GM23338 (cell line): ENCODE results near the gene ACTN2. TPM values are rescaled to one million over a fixed set of nuclear protein-coding genes. Genes with fewer than 3 reads are reported as not detected.

ENCODE experiments used
- ATAC-seq: fragments of 200-7000 bp; cut with Tn5 transposase; 3 replicates; pipeline ENCODE4 v1.9.1; 2020
- DNase-seq: peaks from one replicate; pipeline ENCODE4 v3.0.0-alpha.2; 2015; ENCODE audit warnings: low spot score
- H2AFZ ChIP-seq: fragments of 200-600 bp; sonication (generic); 2 replicates; pipeline ENCODE4 v1.8.0; 2016; ENCODE audit warnings: antibody characterized with exemption, mild to moderate bottlenecking, moderate library complexity
- H3F3A ChIP-seq: fragments of 200-600 bp; sonication (generic); replicated peaks from 2 replicates; pipeline ENCODE4 v1.8.0; 2017; ENCODE audit warnings: antibody characterized with exemption, mixed run types, low read depth
- H3K27ac ChIP-seq: fragments of 200-600 bp; sonication (generic); 2 replicates; pipeline ENCODE4 v1.6.1; 2016; ENCODE audit warnings: low read depth
- H3K27me3 ChIP-seq: fragments of 200-600 bp; sonication (generic); 2 replicates; pipeline ENCODE4 v1.8.0; 2016; ENCODE audit warnings: mild to moderate bottlenecking, mixed run types, moderate library complexity; ENCODE audit not compliant: insufficient read depth
- H3K36me3 ChIP-seq: fragments of 200-600 bp; sonication (generic); 2 replicates; pipeline ENCODE4 v1.8.0; 2016; ENCODE audit warnings: mild to moderate bottlenecking; ENCODE audit not compliant: insufficient read depth
- H3K4me1 ChIP-seq: fragments of 200-600 bp; sonication (generic); 2 replicates; pipeline ENCODE4 v1.8.0; 2016; ENCODE audit warnings: mild to moderate bottlenecking, moderate library complexity; ENCODE audit not compliant: insufficient read depth
- H3K4me2 ChIP-seq: fragments of 200-600 bp; sonication (generic); 2 replicates; pipeline ENCODE4 v1.7.1; 2017; ENCODE audit warnings: mixed run types
- H3K4me3 ChIP-seq: fragments of 200-600 bp; sonication (generic); 2 replicates; pipeline ENCODE4 v1.6.1; 2016; ENCODE audit warnings: mixed run types
- H3K79me2 ChIP-seq: fragments of 200-600 bp; sonication (generic); replicated peaks from 2 replicates; pipeline ENCODE4 v1.8.0; 2017; ENCODE audit warnings: mild to moderate bottlenecking; ENCODE audit not compliant: insufficient read depth
- H3K9me2 ChIP-seq: fragments of 200-600 bp; sonication (generic); 2 replicates; pipeline ENCODE4 v1.8.0; 2017; ENCODE audit not compliant: insufficient read depth
- H4K20me1 ChIP-seq: fragments of 200-600 bp; sonication (generic); replicated peaks from 2 replicates; pipeline ENCODE4 v1.8.0; 2017; ENCODE audit warnings: mild to moderate bottlenecking; ENCODE audit not compliant: insufficient read depth
- H3K27ac Mint-ChIP-seq: 2 replicates; pipeline ENCODE4 v1.8.0; 2020; ENCODE audit warnings: inconsistent platforms, mild to moderate bottlenecking, moderate library complexity, mixed read lengths
- H3K27me3 Mint-ChIP-seq: 3 replicates; pipeline ENCODE4 v1.8.0; 2022; ENCODE audit warnings: low read depth, mild to moderate bottlenecking, moderate library complexity, mixed read lengths, inconsistent platforms; ENCODE audit not compliant: insufficient read depth, poor library complexity
- H3K36me3 Mint-ChIP-seq: 3 replicates; pipeline ENCODE4 v1.8.0; 2021; ENCODE audit warnings: low read depth, mild to moderate bottlenecking, inconsistent platforms, moderate library complexity, mixed read lengths
- H3K4me1 Mint-ChIP-seq: 3 replicates; pipeline ENCODE4 v1.8.0; 2020; ENCODE audit warnings: mild to moderate bottlenecking, inconsistent platforms, mixed read lengths
- H3K4me3 Mint-ChIP-seq: 3 replicates; pipeline ENCODE4 v1.8.0; 2021; ENCODE audit warnings: moderate library complexity, mild to moderate bottlenecking, inconsistent platforms, mixed read lengths
- H3K9me3 Mint-ChIP-seq: 3 replicates; pipeline ENCODE4 v1.8.0; 2020; ENCODE audit warnings: moderate library complexity, mild to moderate bottlenecking, inconsistent platforms, mixed read lengths
- CREB1 ChIP-seq: fragments of 250-450 bp; sonication (Bioruptor Pico); IDR thresholded peaks from 2 replicates; pipeline ENCODE4 v1.5.0; 2020; ENCODE audit warnings: low read depth, mild to moderate bottlenecking, moderate library complexity
- ETS1 ChIP-seq: IDR thresholded peaks from 2 replicates; pipeline ENCODE4 v1.6.1; 2016; ENCODE audit warnings: antibody characterized with exemption
- EZH2 ChIP-seq: fragments of 200-600 bp; sonication (generic); IDR thresholded peaks from one replicate; pipeline ENCODE4 v1.8.0; 2017; ENCODE audit warnings: antibody characterized with exemption, mild to moderate bottlenecking, low read depth; ENCODE audit not compliant: unreplicated experiment
- EZH2phosphoT487 ChIP-seq: fragments of 200-600 bp; sonication (generic); IDR thresholded peaks from one replicate; pipeline ENCODE4 v1.8.1; 2018; ENCODE audit warnings: antibody characterized with exemption; ENCODE audit not compliant: unreplicated experiment
- NANOG ChIP-seq: IDR thresholded peaks from 2 replicates; pipeline ENCODE4 v1.6.1; 2016; ENCODE audit warnings: antibody characterized with exemption, borderline replicate concordance
- POLR2AphosphoS5 ChIP-seq: IDR thresholded peaks from 2 replicates; pipeline ENCODE4 v1.6.1; 2016; ENCODE audit warnings: antibody characterized with exemption, low read depth
- REST ChIP-seq: IDR thresholded peaks from one replicate; pipeline ENCODE4 v1.6.1; 2018; ENCODE audit warnings: antibody characterized with exemption; ENCODE audit not compliant: unreplicated experiment
- ZNF114 ChIP-seq: fragments of 250-450 bp; sonication (Bioruptor Pico); IDR thresholded peaks from 2 replicates; pipeline ENCODE4 v1.5.0; 2020; ENCODE audit warnings: mild to moderate bottlenecking, moderate library complexity
- ZNF462 ChIP-seq: fragments of 250-450 bp; sonication (Bioruptor Pico); IDR thresholded peaks from 2 replicates; pipeline ENCODE4 v1.5.0; 2020; ENCODE audit warnings: mild to moderate bottlenecking, moderate library complexity
- polyA plus RNA-seq: library from polyadenylated mRNA; unstranded; fragments of >200 nt; fragmentation: Nextera tagmentation; extraction: Ambion mirVana; gene quantifications from 2 replicates; pipeline ENCODE4 v1.2.1, GENCODE V29; 2016
- total RNA-seq: library from RNA; depleted of rRNA; stranded (reverse); fragments of >200 nt; shearing (Covaris generic); gene quantifications from 2 replicates; pipeline ENCODE4 v1.2.3, GENCODE V29; 2014

Gene ACTN2
- total and polyA plus RNA-seq, 2 experiments from 2014 or later = 1.9 to 2.8 TPM

- Histone ChIP-seq H3K4me2 (no peak overlapping the region), H3K79me2 (no peaks in the 10 kb centered on the region), H3K27me3 (no peaks in the 10 kb centered on the region), H3K9me2 (no peaks in the 10 kb centered on the region), H3K36me3 (no peaks in the 10 kb centered on the region; the same call in 1 of the 2 replicates), H3K27ac (no peak overlapping the region), H4K20me1 (no peaks in the 10 kb centered on the region), H3F3A (no peaks in the 10 kb centered on the region), H3K4me3 (no peak overlapping the region), H2AFZ (no peak overlapping the region), H3K4me1 (no peaks in the 10 kb centered on the region)
- ATAC-seq (no peak), DNase-seq (no peak)
- Mint-ChIP-seq H3K4me1 (no peaks in the 10 kb centered on the region), H3K27me3 (peaks cover 3% of the 10 kb centered on the region), H3K27ac (no peak overlapping the region), H3K4me3 (no peak overlapping the region), H3K9me3 (no peaks in the 10 kb centered on the region), H3K36me3 (0 out of 3 replicates have a peak, but pooled peaks cover 3% of the 10 kb centered on the region)
- TF ChIP-seq ZNF462 (no peak), NANOG (no peak), EZH2phosphoT487 (no peak)
Measured at GRCh38 chr1:236750928-236751327, 64.6 kb downstream of the ACTN2 start.

GRCh38 chr1:236751385-236751784 is 65.1 kb downstream of the ACTN2 start:
- ATAC-seq = no peak
- no peak overlapping the region for H3K4me3 Mint-ChIP-seq
- H3K36me3 Mint-ChIP-seq = 0 out of 3 replicates have a peak, but pooled peaks cover 3% of the 10 kb centered on the region
- DNase-seq = no peak
- Histone ChIP-seq H3K9me2 (no peaks in the 10 kb centered on the region), H3K4me3 (no peak overlapping the region), H3K27me3 (no peaks in the 10 kb centered on the region), H3F3A (no peaks in the 10 kb centered on the region), H3K36me3 (no peaks in the 10 kb centered on the region; the same call in 1 of the 2 replicates), H3K27ac (no peak overlapping the region), H3K4me2 (no peak overlapping the region), H3K79me2 (no peaks in the 10 kb centered on the region), H4K20me1 (no peaks in the 10 kb centered on the region), H2AFZ (no peak overlapping the region), H3K4me1 (no peaks in the 10 kb centered on the region)
- H3K27ac Mint-ChIP-seq = no peak overlapping the region
- no peaks in the 10 kb centered on the region for H3K4me1 Mint-ChIP-seq
- H3K27me3 Mint-ChIP-seq = peaks cover 3% of the 10 kb centered on the region
- no peaks in the 10 kb centered on the region for H3K9me3 Mint-ChIP-seq
- no peak for TF ChIP-seq NANOG
- no peak for TF ChIP-seq POLR2AphosphoS5
- TF ChIP-seq REST = no peak
- no peak for TF ChIP-seq ZNF114
- no peak for TF ChIP-seq CREB1 (CRISPR knock-in tag)
- no peak for TF ChIP-seq ETS1
- TF ChIP-seq EZH2phosphoT487 = no peak
- TF ChIP-seq EZH2 = no peak
